Ishikawa (cell line): ENCODE results near the gene ZC3H8.

Source experiments
- EGR1 ChIP-seq: IDR thresholded peaks from 2 replicates; pipeline ENCODE4 v1.6.1; 2012
- MAX ChIP-seq: IDR thresholded peaks from 2 replicates; pipeline ENCODE4 v1.6.1; 2012
- NFIC ChIP-seq: IDR thresholded peaks from 2 replicates; pipeline ENCODE4 v1.6.1; 2012
- RAD21 ChIP-seq: IDR thresholded peaks from 2 replicates; pipeline ENCODE4 v1.6.1; 2012; ENCODE audit warnings: low read depth
- REST ChIP-seq: IDR thresholded peaks from 2 replicates; pipeline ENCODE4 v1.6.1; 2012; ENCODE audit warnings: low read depth, mild to moderate bottlenecking
- USF1 ChIP-seq: IDR thresholded peaks from 2 replicates; pipeline ENCODE4 v1.6.1; 2012

GRCh38 chr2:112230371-112230770 is 24.5 kb downstream of the ZC3H8 start:
- TF ChIP-seq EGR1 (no peak), MAX (no peak), NFIC (no peak), REST (no peak), USF1 (no peak), RAD21 (no peak)
